ENCODE results near the gene EML4. TPM values are rescaled to one million over a fixed set of nuclear protein-coding genes. Genes with fewer than 3 reads are reported as not detected.

The EML4 gene
- total RNA-seq, 1 donor from 2014 or later, result 68.2 TPM

DNA sequence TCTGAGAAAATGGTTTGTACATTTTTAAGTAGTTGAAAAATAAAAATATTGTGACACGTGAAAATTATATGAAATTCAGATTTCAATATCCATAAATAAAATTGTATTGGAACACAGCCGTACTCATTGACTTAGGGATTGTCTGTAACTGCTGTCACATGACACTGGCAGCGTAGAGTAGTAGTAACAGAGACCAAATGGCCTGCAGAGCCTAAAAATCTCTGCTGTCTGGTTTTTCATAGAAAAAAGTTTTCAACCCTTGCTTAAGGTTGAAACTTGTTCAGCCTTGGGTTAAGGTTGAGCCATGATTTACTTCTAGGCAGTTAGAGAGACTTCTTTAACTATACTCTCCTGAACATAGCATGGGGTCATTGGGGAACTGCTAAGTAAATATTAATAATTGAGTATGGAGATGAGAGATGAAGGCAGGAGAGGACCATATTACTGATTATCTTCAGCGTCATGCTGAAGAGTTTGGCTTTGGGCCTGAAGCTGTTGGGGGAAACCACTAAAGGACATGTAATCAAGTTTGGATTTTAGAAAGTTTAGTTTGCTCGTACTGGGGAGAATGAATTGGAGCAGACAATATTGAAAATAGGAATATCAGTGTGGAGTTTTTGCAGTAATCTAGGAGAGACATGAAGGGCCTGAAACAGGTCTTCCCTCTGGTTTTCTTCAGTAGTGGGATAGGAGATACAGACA, 16.2 kb downstream of the EML4 start:
- no peak overlapping the region for H2AFZ ChIP-seq (ENCODE audit: low read depth, low read length)
- H3K4me3 ChIP-seq (ENCODE audit: insufficient read depth, low read depth, low read length), result no peak overlapping the region
- no peak for TF ChIP-seq EZH2 (IDR thresholded peaks at IDR 0.05; ENCODE audit: insufficient read depth, low read length)
- TF ChIP-seq, protein P1, sequence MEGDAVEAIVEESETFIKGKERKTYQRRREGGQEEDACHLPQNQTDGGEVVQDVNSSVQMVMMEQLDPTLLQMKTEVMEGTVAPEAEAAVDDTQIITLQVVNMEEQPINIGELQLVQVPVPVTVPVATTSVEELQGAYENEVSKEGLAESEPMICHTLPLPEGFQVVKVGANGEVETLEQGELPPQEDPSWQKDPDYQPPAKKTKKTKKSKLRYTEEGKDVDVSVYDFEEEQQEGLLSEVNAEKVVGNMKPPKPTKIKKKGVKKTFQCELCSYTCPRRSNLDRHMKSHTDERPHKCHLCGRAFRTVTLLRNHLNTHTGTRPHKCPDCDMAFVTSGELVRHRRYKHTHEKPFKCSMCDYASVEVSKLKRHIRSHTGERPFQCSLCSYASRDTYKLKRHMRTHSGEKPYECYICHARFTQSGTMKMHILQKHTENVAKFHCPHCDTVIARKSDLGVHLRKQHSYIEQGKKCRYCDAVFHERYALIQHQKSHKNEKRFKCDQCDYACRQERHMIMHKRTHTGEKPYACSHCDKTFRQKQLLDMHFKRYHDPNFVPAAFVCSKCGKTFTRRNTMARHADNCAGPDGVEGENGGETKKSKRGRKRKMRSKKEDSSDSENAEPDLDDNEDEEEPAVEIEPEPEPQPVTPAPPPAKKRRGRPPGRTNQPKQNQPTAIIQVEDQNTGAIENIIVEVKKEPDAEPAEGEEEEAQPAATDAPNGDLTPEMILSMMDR (IDR thresholded peaks at IDR 0.05; ENCODE audit: insufficient read depth, low read depth, low read length), result no peak
- peaks cover 9% of the 10 kb centered on the region for H3K36me3 Mint-ChIP-seq (ENCODE audit: low read depth, unreplicated experiment)
- no peak overlapping the region for H3K27ac ChIP-seq (ENCODE audit: low read depth, low read length)
- no peak for FAIRE-seq
- no peaks in the 10 kb centered on the region for H3K9me3 ChIP-seq (ENCODE audit: insufficient read depth, low read depth, low read length)
- H3K27me3 Mint-ChIP-seq (ENCODE audit: low read depth, unreplicated experiment), result no peaks in the 10 kb centered on the region
- no peaks in the 10 kb centered on the region for H3K27me3 ChIP-seq (ENCODE audit: insufficient read depth, low read length)
- H3K27ac Mint-ChIP-seq (ENCODE audit: unreplicated experiment), result no peak overlapping the region
- H3K36me3 ChIP-seq (ENCODE audit: insufficient read depth, low read length), result no peaks in the 10 kb centered on the region
- H3K9ac ChIP-seq (ENCODE audit: low read length), result no peak overlapping the region
- H3K4me2 ChIP-seq (ENCODE audit: low read length), result no peak overlapping the region
- peaks cover 26% of the 10 kb centered on the region for H4K20me1 ChIP-seq (ENCODE audit: insufficient read depth, low read length)
- peaks cover 2% of the 10 kb centered on the region for H3K9me3 Mint-ChIP-seq (ENCODE audit: unreplicated experiment)
- H3K4me3 Mint-ChIP-seq (ENCODE audit: unreplicated experiment), result no peak overlapping the region
- H3K4me1 ChIP-seq (ENCODE audit: insufficient read depth, low read length), result no peaks in the 10 kb centered on the region
- peaks cover 79% of the 10 kb centered on the region for H3K79me2 ChIP-seq (ENCODE audit: insufficient read depth, low read length)
- DNase-seq (ENCODE audit: low read depth), result no peak
- peaks cover 27% of the 10 kb centered on the region for H3K4me1 Mint-ChIP-seq (ENCODE audit: low read depth, unreplicated experiment)

DNA sequence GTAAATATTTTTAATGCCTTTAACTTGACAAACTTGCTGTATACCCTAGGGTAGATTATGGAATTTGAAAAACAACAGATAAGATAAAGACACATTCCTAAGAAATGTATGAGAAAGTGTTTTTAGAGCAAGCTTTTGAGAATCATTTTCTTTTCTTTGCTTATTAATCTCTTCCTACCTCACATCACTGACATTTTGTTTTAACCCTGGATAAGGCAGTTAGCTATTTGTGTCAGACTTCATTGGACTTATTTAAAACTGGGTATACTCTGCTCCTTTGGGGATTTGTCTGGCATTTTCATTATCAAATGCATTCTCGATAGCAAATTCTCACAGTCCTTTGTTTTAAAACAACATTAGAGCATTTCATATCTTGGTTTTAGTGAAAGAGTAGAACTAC, 17.2 kb downstream of the EML4 start:
- Mint-ChIP-seq H3K9me3 (ENCODE audit: unreplicated experiment) (peaks cover 2% of the 10 kb centered on the region), H3K4me3 (ENCODE audit: unreplicated experiment) (no peak overlapping the region), H3K27me3 (ENCODE audit: low read depth, unreplicated experiment) (no peaks in the 10 kb centered on the region), H3K27ac (ENCODE audit: unreplicated experiment) (no peak overlapping the region), H3K4me1 (ENCODE audit: low read depth, unreplicated experiment) (peaks cover 29% of the 10 kb centered on the region), H3K36me3 (ENCODE audit: low read depth, unreplicated experiment) (peaks cover 5% of the 10 kb centered on the region)
- H3K9me3 ChIP-seq (ENCODE audit: insufficient read depth, low read depth, low read length), result no peaks in the 10 kb centered on the region
- H4K20me1 ChIP-seq (ENCODE audit: insufficient read depth, low read length), result peaks cover 26% of the 10 kb centered on the region
- peak overlapping the region; percentile 10 for H3K27ac ChIP-seq (ENCODE audit: low read depth, low read length)
- no peaks in the 10 kb centered on the region for H3K36me3 ChIP-seq (ENCODE audit: insufficient read depth, low read length)
- H3K79me2 ChIP-seq (ENCODE audit: insufficient read depth, low read length), result peaks cover 79% of the 10 kb centered on the region
- H3K4me3 ChIP-seq (ENCODE audit: insufficient read depth, low read depth, low read length), result no peak overlapping the region
- FAIRE-seq (peak; percentile 86), DNase-seq (ENCODE audit: low read depth) (no peak)
- TF ChIP-seq EZH2 (IDR thresholded peaks at IDR 0.05; ENCODE audit: insufficient read depth, low read length), result no peak
- TF ChIP-seq, protein P1 (IDR thresholded peaks at IDR 0.05; ENCODE audit: insufficient read depth, low read depth, low read length), result no peak
- H3K9ac ChIP-seq (ENCODE audit: low read length), result peak overlapping the region; percentile 14
- H3K4me2 ChIP-seq (ENCODE audit: low read length), result peak overlapping the region; percentile 36
- no peaks in the 10 kb centered on the region for H3K4me1 ChIP-seq (ENCODE audit: insufficient read depth, low read length)
- H3K27me3 ChIP-seq (ENCODE audit: insufficient read depth, low read length), result no peaks in the 10 kb centered on the region
- no peak overlapping the region for H2AFZ ChIP-seq (ENCODE audit: low read depth, low read length)

DNA sequence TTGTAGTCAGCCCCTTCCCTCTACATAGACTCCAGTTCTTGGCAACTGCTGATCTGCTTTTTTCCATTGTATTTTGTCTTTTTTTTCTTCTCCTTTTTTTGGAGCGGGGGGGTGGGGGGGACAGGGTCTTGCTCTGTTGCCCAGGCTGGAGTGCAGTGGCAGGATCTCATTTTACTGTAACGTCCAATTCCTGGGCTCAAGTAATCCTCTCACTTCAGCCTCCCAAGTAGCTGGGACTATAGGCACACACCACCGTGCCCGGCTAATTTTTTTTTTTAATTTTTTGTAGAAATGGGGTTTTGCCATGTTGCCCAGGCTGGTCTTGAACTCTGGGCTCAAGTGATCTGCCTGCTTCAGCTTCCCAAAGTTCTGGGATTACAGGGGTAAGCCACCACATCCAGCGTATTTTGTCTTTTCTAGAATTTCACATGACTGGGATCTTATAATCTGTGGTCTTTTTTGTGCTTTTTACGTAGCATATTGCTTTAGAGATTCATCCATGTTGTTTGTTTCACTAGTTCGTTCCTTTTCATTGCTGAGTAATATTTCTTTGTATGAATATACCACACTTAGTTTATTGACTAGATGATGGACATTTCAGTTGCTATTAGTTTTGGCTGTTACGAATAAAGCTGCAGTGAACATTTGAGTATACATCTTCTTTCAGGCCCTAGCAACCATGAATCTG, 17.9 kb downstream of the EML4 start:
- Histone ChIP-seq H2AFZ (ENCODE audit: low read depth, low read length) (no peak overlapping the region), H3K4me3 (ENCODE audit: insufficient read depth, low read depth, low read length) (no peak overlapping the region), H3K9me3 (ENCODE audit: insufficient read depth, low read depth, low read length) (no peaks in the 10 kb centered on the region), H3K27me3 (ENCODE audit: insufficient read depth, low read length) (no peaks in the 10 kb centered on the region), H3K9ac (ENCODE audit: low read length) (no peak overlapping the region), H3K4me1 (ENCODE audit: insufficient read depth, low read length) (no peaks in the 10 kb centered on the region), H3K4me2 (ENCODE audit: low read length) (peak overlapping the region; percentile 36), H3K27ac (ENCODE audit: low read depth, low read length) (peak overlapping the region; percentile 10), H4K20me1 (ENCODE audit: insufficient read depth, low read length) (peaks cover 24% of the 10 kb centered on the region), H3K36me3 (ENCODE audit: insufficient read depth, low read length) (no peaks in the 10 kb centered on the region), H3K79me2 (ENCODE audit: insufficient read depth, low read length) (peaks cover 78% of the 10 kb centered on the region)
- Mint-ChIP-seq H3K4me3 (ENCODE audit: unreplicated experiment) (no peak overlapping the region), H3K36me3 (ENCODE audit: low read depth, unreplicated experiment) (peaks cover 5% of the 10 kb centered on the region), H3K9me3 (ENCODE audit: unreplicated experiment) (no peaks in the 10 kb centered on the region), H3K27ac (ENCODE audit: unreplicated experiment) (no peak overlapping the region), H3K27me3 (ENCODE audit: low read depth, unreplicated experiment) (no peaks in the 10 kb centered on the region), H3K4me1 (ENCODE audit: low read depth, unreplicated experiment) (peaks cover 29% of the 10 kb centered on the region)
- TF ChIP-seq, protein P1 (IDR thresholded peaks at IDR 0.05; ENCODE audit: insufficient read depth, low read depth, low read length), result no peak
- TF ChIP-seq EZH2 (IDR thresholded peaks at IDR 0.05; ENCODE audit: insufficient read depth, low read length), result no peak
- no peak for DNase-seq (ENCODE audit: low read depth)
- FAIRE-seq, result no peak

All from astrocyte (in vitro differentiated cells and primary cell).